GM23338 (cell line): ENCODE results near the gene EPHX1. TPM values are rescaled to one million over a fixed set of nuclear protein-coding genes. Genes with fewer than 3 reads are reported as not detected.

Experiments
- CREB1 ChIP-seq: fragments of 250-450 bp; sonication (Bioruptor Pico); IDR thresholded peaks from 2 replicates; pipeline ENCODE4 v1.5.0; 2020; ENCODE audit warnings: low read depth, mild to moderate bottlenecking, moderate library complexity
- EZH2 ChIP-seq: fragments of 200-600 bp; sonication (generic); IDR thresholded peaks from one replicate; pipeline ENCODE4 v1.8.0; 2017; ENCODE audit warnings: antibody characterized with exemption, mild to moderate bottlenecking, low read depth; ENCODE audit not compliant: unreplicated experiment
- EZH2phosphoT487 ChIP-seq: fragments of 200-600 bp; sonication (generic); IDR thresholded peaks from one replicate; pipeline ENCODE4 v1.8.1; 2018; ENCODE audit warnings: antibody characterized with exemption; ENCODE audit not compliant: unreplicated experiment
- JUNB ChIP-seq: IDR thresholded peaks from one replicate; pipeline ENCODE4 v1.6.1; 2016; ENCODE audit warnings: antibody characterized with exemption; ENCODE audit not compliant: unreplicated experiment
- NANOG ChIP-seq: IDR thresholded peaks from 2 replicates; pipeline ENCODE4 v1.6.1; 2016; ENCODE audit warnings: antibody characterized with exemption, borderline replicate concordance
- POLR2AphosphoS5 ChIP-seq: IDR thresholded peaks from 2 replicates; pipeline ENCODE4 v1.6.1; 2016; ENCODE audit warnings: antibody characterized with exemption, low read depth
- STAT1 ChIP-seq: IDR thresholded peaks from one replicate; pipeline ENCODE4 v1.6.1; 2016; ENCODE audit warnings: antibody characterized with exemption; ENCODE audit not compliant: unreplicated experiment
- polyA plus RNA-seq: library from polyadenylated mRNA; unstranded; fragments of >200 nt; fragmentation: Nextera tagmentation; extraction: Ambion mirVana; gene quantifications from 2 replicates; pipeline ENCODE4 v1.2.1, GENCODE V29; 2016
- total RNA-seq: library from RNA; depleted of rRNA; stranded (reverse); fragments of >200 nt; shearing (Covaris generic); gene quantifications from 2 replicates; pipeline ENCODE4 v1.2.3, GENCODE V29; 2014; rRNA removed
- TF ChIP-seq, protein P1 (sequence below): fragments of 250-450 bp; sonication (Bioruptor Pico); IDR thresholded peaks from 2 replicates; pipeline ENCODE4 v1.5.0; 2020; ENCODE audit warnings: mild to moderate bottlenecking, moderate library complexity
- TF ChIP-seq, protein P2 (sequence below), 2 experiments: fragments of 200-600 bp in 1 of 2; sonication (generic) in 1 of 2; conservative IDR thresholded peaks; 2 replicates each; pipeline versions ENCODE4 v1.5.1 to v1.6.1; 2016 to 2017; ENCODE audit warnings: antibody characterized with exemption in 2 of 2, low read depth in 2 of 2, mild to moderate bottlenecking in 2 of 2, moderate library complexity in 1 of 2
- TF ChIP-seq, protein P3 (sequence below): IDR thresholded peaks from 2 replicates; pipeline ENCODE4 v1.6.1; 2016; ENCODE audit warnings: antibody characterized with exemption

The EPHX1 gene
- total and polyA plus RNA-seq, 2 experiments from 2014 or later = 15.3 to 46.5 TPM

DNA sequence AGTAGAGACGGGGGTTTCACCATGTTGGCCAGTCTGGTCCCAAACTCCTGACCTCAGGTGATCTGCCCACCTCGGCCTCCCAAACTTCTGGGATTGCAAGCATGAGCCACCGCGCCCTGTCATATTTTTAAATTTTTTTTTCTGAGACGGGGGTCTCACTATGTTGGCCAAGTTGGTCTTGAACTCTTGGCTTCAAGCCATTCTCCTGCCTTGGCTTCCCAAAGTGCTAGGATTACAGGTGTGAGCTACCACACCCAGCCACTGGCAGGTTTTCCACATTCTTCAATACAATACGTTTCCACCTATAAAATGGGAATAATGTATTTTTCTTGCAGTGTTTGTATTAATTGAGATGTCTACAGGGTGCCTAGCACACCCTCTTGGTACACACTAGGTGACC is 82.4 kb downstream of the EPHX1 start (continued):
- TF ChIP-seq, protein P1, sequence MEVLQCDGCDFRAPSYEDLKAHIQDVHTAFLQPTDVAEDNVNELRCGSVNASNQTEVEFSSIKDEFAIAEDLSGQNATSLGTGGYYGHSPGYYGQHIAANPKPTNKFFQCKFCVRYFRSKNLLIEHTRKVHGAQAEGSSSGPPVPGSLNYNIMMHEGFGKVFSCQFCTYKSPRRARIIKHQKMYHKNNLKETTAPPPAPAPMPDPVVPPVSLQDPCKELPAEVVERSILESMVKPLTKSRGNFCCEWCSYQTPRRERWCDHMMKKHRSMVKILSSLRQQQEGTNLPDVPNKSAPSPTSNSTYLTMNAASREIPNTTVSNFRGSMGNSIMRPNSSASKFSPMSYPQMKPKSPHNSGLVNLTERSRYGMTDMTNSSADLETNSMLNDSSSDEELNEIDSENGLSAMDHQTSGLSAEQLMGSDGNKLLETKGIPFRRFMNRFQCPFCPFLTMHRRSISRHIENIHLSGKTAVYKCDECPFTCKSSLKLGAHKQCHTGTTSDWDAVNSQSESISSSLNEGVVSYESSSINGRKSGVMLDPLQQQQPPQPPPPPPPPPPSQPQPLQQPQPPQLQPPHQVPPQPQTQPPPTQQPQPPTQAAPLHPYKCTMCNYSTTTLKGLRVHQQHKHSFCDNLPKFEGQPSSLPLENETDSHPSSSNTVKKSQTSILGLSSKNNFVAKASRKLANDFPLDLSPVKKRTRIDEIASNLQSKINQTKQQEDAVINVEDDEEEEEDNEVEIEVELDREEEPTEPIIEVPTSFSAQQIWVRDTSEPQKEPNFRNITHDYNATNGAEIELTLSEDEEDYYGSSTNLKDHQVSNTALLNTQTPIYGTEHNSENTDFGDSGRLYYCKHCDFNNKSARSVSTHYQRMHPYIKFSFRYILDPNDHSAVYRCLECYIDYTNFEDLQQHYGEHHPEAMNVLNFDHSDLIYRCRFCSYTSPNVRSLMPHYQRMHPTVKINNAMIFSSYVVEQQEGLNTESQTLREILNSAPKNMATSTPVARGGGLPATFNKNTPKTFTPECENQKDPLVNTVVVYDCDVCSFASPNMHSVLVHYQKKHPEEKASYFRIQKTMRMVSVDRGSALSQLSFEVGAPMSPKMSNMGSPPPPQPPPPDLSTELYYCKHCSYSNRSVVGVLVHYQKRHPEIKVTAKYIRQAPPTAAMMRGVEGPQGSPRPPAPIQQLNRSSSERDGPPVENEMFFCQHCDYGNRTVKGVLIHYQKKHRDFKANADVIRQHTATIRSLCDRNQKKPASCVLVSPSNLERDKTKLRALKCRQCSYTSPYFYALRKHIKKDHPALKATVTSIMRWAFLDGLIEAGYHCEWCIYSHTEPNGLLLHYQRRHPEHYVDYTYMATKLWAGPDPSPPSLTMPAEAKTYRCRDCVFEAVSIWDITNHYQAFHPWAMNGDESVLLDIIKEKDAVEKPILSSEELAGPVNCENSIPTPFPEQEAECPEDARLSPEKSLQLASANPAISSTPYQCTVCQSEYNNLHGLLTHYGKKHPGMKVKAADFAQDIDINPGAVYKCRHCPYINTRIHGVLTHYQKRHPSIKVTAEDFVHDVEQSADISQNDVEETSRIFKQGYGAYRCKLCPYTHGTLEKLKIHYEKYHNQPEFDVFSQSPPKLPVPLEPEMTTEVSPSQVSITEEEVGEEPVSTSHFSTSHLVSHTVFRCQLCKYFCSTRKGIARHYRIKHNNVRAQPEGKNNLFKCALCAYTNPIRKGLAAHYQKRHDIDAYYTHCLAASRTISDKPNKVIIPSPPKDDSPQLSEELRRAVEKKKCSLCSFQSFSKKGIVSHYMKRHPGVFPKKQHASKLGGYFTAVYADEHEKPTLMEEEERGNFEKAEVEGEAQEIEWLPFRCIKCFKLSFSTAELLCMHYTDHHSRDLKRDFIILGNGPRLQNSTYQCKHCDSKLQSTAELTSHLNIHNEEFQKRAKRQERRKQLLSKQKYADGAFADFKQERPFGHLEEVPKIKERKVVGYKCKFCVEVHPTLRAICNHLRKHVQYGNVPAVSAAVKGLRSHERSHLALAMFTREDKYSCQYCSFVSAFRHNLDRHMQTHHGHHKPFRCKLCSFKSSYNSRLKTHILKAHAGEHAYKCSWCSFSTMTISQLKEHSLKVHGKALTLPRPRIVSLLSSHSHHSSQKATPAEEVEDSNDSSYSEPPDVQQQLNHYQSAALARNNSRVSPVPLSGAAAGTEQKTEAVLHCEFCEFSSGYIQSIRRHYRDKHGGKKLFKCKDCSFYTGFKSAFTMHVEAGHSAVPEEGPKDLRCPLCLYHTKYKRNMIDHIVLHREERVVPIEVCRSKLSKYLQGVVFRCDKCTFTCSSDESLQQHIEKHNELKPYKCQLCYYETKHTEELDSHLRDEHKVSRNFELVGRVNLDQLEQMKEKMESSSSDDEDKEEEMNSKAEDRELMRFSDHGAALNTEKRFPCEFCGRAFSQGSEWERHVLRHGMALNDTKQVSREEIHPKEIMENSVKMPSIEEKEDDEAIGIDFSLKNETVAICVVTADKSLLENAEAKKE = no peak
- TF ChIP-seq JUNB (no peak), EZH2 (no peak), NANOG (no peak), STAT1 (no peak), POLR2AphosphoS5 (no peak), CREB1 (CRISPR knock-in tag) (no peak), EZH2phosphoT487 (no peak)
- TF ChIP-seq, protein P2, sequence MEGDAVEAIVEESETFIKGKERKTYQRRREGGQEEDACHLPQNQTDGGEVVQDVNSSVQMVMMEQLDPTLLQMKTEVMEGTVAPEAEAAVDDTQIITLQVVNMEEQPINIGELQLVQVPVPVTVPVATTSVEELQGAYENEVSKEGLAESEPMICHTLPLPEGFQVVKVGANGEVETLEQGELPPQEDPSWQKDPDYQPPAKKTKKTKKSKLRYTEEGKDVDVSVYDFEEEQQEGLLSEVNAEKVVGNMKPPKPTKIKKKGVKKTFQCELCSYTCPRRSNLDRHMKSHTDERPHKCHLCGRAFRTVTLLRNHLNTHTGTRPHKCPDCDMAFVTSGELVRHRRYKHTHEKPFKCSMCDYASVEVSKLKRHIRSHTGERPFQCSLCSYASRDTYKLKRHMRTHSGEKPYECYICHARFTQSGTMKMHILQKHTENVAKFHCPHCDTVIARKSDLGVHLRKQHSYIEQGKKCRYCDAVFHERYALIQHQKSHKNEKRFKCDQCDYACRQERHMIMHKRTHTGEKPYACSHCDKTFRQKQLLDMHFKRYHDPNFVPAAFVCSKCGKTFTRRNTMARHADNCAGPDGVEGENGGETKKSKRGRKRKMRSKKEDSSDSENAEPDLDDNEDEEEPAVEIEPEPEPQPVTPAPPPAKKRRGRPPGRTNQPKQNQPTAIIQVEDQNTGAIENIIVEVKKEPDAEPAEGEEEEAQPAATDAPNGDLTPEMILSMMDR (conservative IDR thresholded peaks at IDR 0.05; ENCODE audit: low read depth in 2 of 2) = no peak
- TF ChIP-seq, protein P3, sequence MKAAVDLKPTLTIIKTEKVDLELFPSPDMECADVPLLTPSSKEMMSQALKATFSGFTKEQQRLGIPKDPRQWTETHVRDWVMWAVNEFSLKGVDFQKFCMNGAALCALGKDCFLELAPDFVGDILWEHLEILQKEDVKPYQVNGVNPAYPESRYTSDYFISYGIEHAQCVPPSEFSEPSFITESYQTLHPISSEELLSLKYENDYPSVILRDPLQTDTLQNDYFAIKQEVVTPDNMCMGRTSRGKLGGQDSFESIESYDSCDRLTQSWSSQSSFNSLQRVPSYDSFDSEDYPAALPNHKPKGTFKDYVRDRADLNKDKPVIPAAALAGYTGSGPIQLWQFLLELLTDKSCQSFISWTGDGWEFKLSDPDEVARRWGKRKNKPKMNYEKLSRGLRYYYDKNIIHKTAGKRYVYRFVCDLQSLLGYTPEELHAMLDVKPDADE = no peak

Other genes starting within 250 kb of the EPHX1 start
- gene ENAH, start 157.0 kb upstream of the EPHX1 start, total RNA-seq = 184 and 196 TPM in 2 replicates
- 99.3 and 109 TPM in 2 replicates for gene ENAH, start 157.0 kb upstream of the EPHX1 start, polyA plus RNA-seq
- 640 and 749 TPM in 2 replicates for gene SRP9, start 32.3 kb upstream of the EPHX1 start, total RNA-seq
- 590 and 728 TPM in 2 replicates for gene SRP9, start 32.3 kb upstream of the EPHX1 start, polyA plus RNA-seq
- 61.8 and 76.9 TPM in 2 replicates for gene TMEM63A, start 72.3 kb downstream of the EPHX1 start, total RNA-seq
- gene TMEM63A, start 72.3 kb downstream of the EPHX1 start, polyA plus RNA-seq = 24.3 and 31.7 TPM in 2 replicates
- gene LEFTY1, start 79.0 kb downstream of the EPHX1 start, total RNA-seq = 65.4 and 67.1 TPM in 2 replicates
- gene LEFTY1, start 79.0 kb downstream of the EPHX1 start, polyA plus RNA-seq = 25.7 and 27.5 TPM in 2 replicates
- gene PYCR2, start 114.1 kb downstream of the EPHX1 start, total RNA-seq = 96.7 and 109 TPM in 2 replicates
- 89.1 and 95.1 TPM in 2 replicates for gene PYCR2, start 114.1 kb downstream of the EPHX1 start, polyA plus RNA-seq
- gene LEFTY2, start 131.1 kb downstream of the EPHX1 start, total RNA-seq = 12.4 and 16.9 TPM in 2 replicates
- 8.3 and 10.2 TPM in 2 replicates for gene LEFTY2, start 131.1 kb downstream of the EPHX1 start, polyA plus RNA-seq
- 25.6 and 26.9 TPM in 2 replicates for gene SDE2, start 189.2 kb downstream of the EPHX1 start, total RNA-seq
- gene SDE2, start 189.2 kb downstream of the EPHX1 start, polyA plus RNA-seq = 10.6 and 11.3 TPM in 2 replicates